22Rv1 (cell line): ENCODE measurements around the gene POT1.

Experiments
- CTCF ChIP-seq: fragments of 450-650 bp; IDR thresholded peaks from 2 replicates; pipeline ENCODE4 v1.5.1; 2017; ENCODE audit warnings: mild to moderate bottlenecking
- ZFX ChIP-seq: fragments of 450-650 bp; IDR thresholded peaks from 2 replicates; pipeline ENCODE4 v1.6.1; 2017; ENCODE audit warnings: antibody characterized with exemption, borderline replicate concordance

DNA sequence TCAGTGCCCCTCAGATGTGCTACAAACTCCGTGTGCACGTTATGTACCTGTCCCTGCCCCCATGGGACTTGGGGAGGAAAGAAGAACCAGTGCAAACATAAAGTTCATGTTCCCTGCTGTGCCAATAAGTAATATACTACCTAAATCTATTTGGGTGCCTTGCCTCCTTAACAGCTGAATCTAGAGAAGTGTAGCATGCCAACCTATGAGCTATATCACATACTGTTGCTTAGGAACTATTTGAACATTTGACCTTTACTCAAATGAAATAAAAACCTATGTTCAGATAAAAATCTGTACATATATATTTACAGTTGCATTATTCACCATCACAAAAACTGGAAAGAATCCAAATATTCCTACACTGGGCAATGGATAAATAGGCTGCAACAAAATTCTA lies 9.8 kb downstream of the POT1 start:
- TF ChIP-seq CTCF (no peak), ZFX (no peak)
